Stimulated activated CD4-positive, alpha-beta T cell treated with anti-CD3 and anti-CD28 coated beads, Interleukin-15, amount 100 ng/mL, for 24 hours (primary cell): ENCODE results near the gene RRAS2.
"Not testable (repeated sequence)": the region's sequence is repeated elsewhere in the genome, so short reads cannot be mapped to it uniquely, and the experiment has no call there.

ENCODE experiments used
- DNase-seq: peaks from one replicate; pipeline ENCODE4 v3.0.0-alpha.2; 2020

The RRAS2 gene

GRCh38 chr11:14370496-14370895 lies 11.5 kb upstream of the RRAS2 start:
- no peak for DNase-seq

GRCh38 chr11:14369598-14369997 lies 10.6 kb upstream of the RRAS2 start:
- no peak for DNase-seq

GRCh38 chr11:14366936-14367335 lies 8.0 kb upstream of the RRAS2 start:
- DNase-seq: no peak

GRCh38 chr11:14364322-14364721 lies 5.3 kb upstream of the RRAS2 start:
- DNase-seq: no peak

GRCh38 chr11:14362611-14363010 lies 3.6 kb upstream of the RRAS2 start:
- no peak for DNase-seq

- no peak for DNase-seq
Observed at GRCh38 chr11:14361951-14362350, 3.0 kb upstream of the RRAS2 start.

- DNase-seq: no peak
Observed at GRCh38 chr11:14360976-14361375, 2.0 kb upstream of the RRAS2 start.

GRCh38 chr11:14359501-14360031 lies 583 bp upstream of the RRAS2 start:
- DNase-seq: no peak

GRCh38 chr11:14357881-14358728 lies 878 bp downstream of the RRAS2 start:
- peak; percentile 53 for DNase-seq

GRCh38 chr11:14356342-14356741 lies 2.6 kb downstream of the RRAS2 start:
- DNase-seq: no peak

GRCh38 chr11:14354604-14355003 lies 4.4 kb downstream of the RRAS2 start:
- not testable (repeated sequence) for DNase-seq

GRCh38 chr11:14350716-14351238 lies 8.2 kb downstream of the RRAS2 start:
- no peak for DNase-seq

- no peak for DNase-seq
Observed at GRCh38 chr11:14350215-14350614, 8.8 kb downstream of the RRAS2 start.

- DNase-seq: no peak
Observed at GRCh38 chr11:14347991-14348390, 11.0 kb downstream of the RRAS2 start.

GRCh38 chr11:14347494-14347893 lies 11.5 kb downstream of the RRAS2 start:
- no peak for DNase-seq

- DNase-seq: no peak
Observed at GRCh38 chr11:14346303-14346955, 12.6 kb downstream of the RRAS2 start.

GRCh38 chr11:14345668-14346067 lies 13.3 kb downstream of the RRAS2 start:
- no peak for DNase-seq

GRCh38 chr11:14345016-14345415 lies 14.0 kb downstream of the RRAS2 start:
- DNase-seq: not testable (repeated sequence)

GRCh38 chr11:14342906-14343305 lies 16.1 kb downstream of the RRAS2 start:
- DNase-seq: no peak

GRCh38 chr11:14341968-14342367 lies 17.0 kb downstream of the RRAS2 start:
- no peak for DNase-seq

- no peak for DNase-seq
Observed at GRCh38 chr11:14340721-14341120, 18.3 kb downstream of the RRAS2 start.

GRCh38 chr11:14339356-14339755 lies 19.6 kb downstream of the RRAS2 start:
- no peak for DNase-seq

GRCh38 chr11:14336507-14337503 lies 22.2 kb downstream of the RRAS2 start:
- peak; percentile 16 for DNase-seq
